ENCODE results near the gene LYZL2. TPM values are rescaled to one million over a fixed set of nuclear protein-coding genes. Genes with fewer than 3 reads are reported as not detected.
"Not testable (repeated sequence)": the region's sequence is repeated elsewhere in the genome, so short reads cannot be mapped to it uniquely, and the experiment has no call there.

LYZL2 gene
- total RNA-seq, result not detected

DNA sequence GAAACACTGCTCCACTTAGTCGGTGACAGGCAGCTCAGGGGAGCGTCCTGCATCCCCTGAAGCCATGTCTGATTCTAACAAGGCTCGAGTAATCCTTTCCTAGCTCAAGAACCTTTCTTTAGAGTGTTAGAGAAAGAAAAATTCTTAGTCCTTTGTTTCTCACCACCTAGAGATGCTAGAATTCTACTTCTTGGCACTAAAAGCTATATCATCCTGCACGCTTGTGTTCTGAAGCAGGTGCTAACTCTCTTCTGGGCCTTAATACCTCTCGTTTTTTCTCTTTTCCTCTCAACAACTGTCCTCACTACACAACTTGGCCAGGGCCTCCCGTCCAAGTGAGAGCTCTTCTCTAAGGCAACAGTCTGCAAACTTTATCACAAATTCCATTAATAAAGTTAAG lies at the start of gene LYZL2:
Gene LYZL2 (minus strand): TSS at position 101 of the 400 bp plus-strand sequence. CDS start 2,838 bp downstream, outside the sequence.
- WGBS, 2 donors, result 82 to 84% methylated on average over 6 of the region's 6 CpGs
- H3K4me3 ChIP-seq, result no peak within 1 kb of the TSS
- TF ChIP-seq EP300 (IDR thresholded peaks at IDR 0.05), result no peak
- TF ChIP-seq, protein P1, sequence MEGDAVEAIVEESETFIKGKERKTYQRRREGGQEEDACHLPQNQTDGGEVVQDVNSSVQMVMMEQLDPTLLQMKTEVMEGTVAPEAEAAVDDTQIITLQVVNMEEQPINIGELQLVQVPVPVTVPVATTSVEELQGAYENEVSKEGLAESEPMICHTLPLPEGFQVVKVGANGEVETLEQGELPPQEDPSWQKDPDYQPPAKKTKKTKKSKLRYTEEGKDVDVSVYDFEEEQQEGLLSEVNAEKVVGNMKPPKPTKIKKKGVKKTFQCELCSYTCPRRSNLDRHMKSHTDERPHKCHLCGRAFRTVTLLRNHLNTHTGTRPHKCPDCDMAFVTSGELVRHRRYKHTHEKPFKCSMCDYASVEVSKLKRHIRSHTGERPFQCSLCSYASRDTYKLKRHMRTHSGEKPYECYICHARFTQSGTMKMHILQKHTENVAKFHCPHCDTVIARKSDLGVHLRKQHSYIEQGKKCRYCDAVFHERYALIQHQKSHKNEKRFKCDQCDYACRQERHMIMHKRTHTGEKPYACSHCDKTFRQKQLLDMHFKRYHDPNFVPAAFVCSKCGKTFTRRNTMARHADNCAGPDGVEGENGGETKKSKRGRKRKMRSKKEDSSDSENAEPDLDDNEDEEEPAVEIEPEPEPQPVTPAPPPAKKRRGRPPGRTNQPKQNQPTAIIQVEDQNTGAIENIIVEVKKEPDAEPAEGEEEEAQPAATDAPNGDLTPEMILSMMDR (IDR thresholded peaks at IDR 0.05), result no peak
- no peak for DNase-seq (ENCODE audit: low spot score in 2 of 2)
- H3K27me3 ChIP-seq, result no peaks in the 10 kb centered on the region
- H3K4me1 ChIP-seq, result no peaks in the 10 kb centered on the region
- H3K27ac ChIP-seq, result no peak within 1 kb of the TSS
- H3K36me3 ChIP-seq, result no peaks in the 10 kb centered on the region
- no peaks in the 10 kb centered on the region for H3K9me3 ChIP-seq

- H3K9me3 ChIP-seq; H3K27me3 ChIP-seq; H3K36me3 ChIP-seq; H3K27ac ChIP-seq; H3K4me3 ChIP-seq; H3K4me1 ChIP-seq; DNase-seq (ENCODE audit: low spot score in 2 of 2): not testable (repeated sequence)
- WGBS, 2 donors, result 90 to 97% methylated on average over 4 to 5 of the region's 7 CpGs
These were observed 48.1 kb upstream of the LYZL2 start for GRCh38 chr10:30677616-30678015.

- not testable (repeated sequence) for DNase-seq (ENCODE audit: low spot score in 2 of 2); H3K4me1 ChIP-seq; H3K36me3 ChIP-seq; H3K27ac ChIP-seq; H3K9me3 ChIP-seq; H3K27me3 ChIP-seq; H3K4me3 ChIP-seq
- 86 to 88% methylated on average over 3 of the region's 3 CpGs for WGBS, 2 donors
These were observed 47.6 kb upstream of the LYZL2 start for GRCh38 chr10:30677146-30677545.

GRCh38 chr10:30675791-30676718 lies 46.5 kb upstream of the LYZL2 start:
- Histone ChIP-seq H3K36me3 (no peaks in the 10 kb centered on the region), H3K4me3 (no peak overlapping the region), H3K27me3 (no peaks in the 10 kb centered on the region), H3K9me3 (no peaks in the 10 kb centered on the region), H3K27ac (no peak overlapping the region), H3K4me1 (no peaks in the 10 kb centered on the region)
- TF ChIP-seq, protein P1 (IDR thresholded peaks at IDR 0.05), result no peak
- DNase-seq (ENCODE audit: low spot score in 2 of 2), result no peak
- WGBS, 2 donors, result 57 to 64% methylated on average over 13 of the region's 13 CpGs

GRCh38 chr10:30674796-30675195 lies 45.2 kb upstream of the LYZL2 start:
- Histone ChIP-seq H3K4me3 (no peak overlapping the region), H3K9me3 (no peaks in the 10 kb centered on the region), H3K27ac (no peak overlapping the region), H3K27me3 (no peaks in the 10 kb centered on the region), H3K4me1 (peaks cover 0 to 3% (median 0%) of the 10 kb centered on the region in 4 donors), H3K36me3 (no peaks in the 10 kb centered on the region)
- 75 to 77% methylated on average over 6 of the region's 6 CpGs for WGBS, 2 donors
- no peak for TF ChIP-seq EP300 (IDR thresholded peaks at IDR 0.05)
- TF ChIP-seq POLR2A (IDR thresholded peaks at IDR 0.05), result no peak
- TF ChIP-seq, protein P1 (IDR thresholded peaks at IDR 0.05), result no peak
- DNase-seq (ENCODE audit: low spot score in 2 of 2), result no peak

GRCh38 chr10:30673262-30673661 lies 43.7 kb upstream of the LYZL2 start:
- not testable (repeated sequence) for DNase-seq (ENCODE audit: low spot score in 2 of 2)

DNA sequence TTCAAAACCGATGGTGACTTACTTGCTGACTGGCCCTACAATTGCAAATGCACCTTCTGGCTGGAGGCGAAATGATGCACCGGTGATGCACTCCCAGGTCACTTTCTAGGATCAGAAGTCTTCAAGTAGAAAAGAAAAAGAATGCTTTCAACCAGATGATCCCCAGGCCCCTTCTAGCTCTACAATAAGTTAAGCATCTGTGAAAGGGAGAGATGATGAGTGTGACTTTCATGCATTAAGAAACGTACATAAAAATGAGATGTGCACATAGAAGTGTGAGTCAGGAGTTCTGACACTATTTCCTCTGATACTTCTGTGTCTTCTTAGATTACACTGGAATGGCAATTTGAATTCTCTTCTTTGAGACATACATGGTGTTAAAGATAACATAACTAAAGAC lies 42.8 kb upstream of the LYZL2 start:
- not testable (repeated sequence) for H3K4me3 ChIP-seq; H3K9me3 ChIP-seq; H3K27me3 ChIP-seq; DNase-seq (ENCODE audit: low spot score in 2 of 2); H3K4me1 ChIP-seq; H3K36me3 ChIP-seq; H3K27ac ChIP-seq
- WGBS, 2 donors, result 83 to 87% methylated on average over 4 of the region's 4 CpGs

More at GRCh38 chr10:30673262-30673661, 43.7 kb upstream of the LYZL2 start:
- WGBS, 2 donors, result no CpG with 5 or more reads among the region's 13 CpGs
- H3K27me3 ChIP-seq, H3K36me3 ChIP-seq, H3K4me3 ChIP-seq, H3K4me1 ChIP-seq, H3K9me3 ChIP-seq, H3K27ac ChIP-seq: not testable (repeated sequence)

Measured in tibial nerve (tissue), 4 donors.